AG04450 (cell line): ENCODE data around the gene TSPAN13. TPM values are rescaled to one million over a fixed set of nuclear protein-coding genes. Genes with fewer than 3 reads are reported as not detected.

Experiments used
- CTCF ChIA-PET: fragments of 300-600, 350-600 bp; formaldehyde crosslinking; extraction: SDS; loops from one replicate; lab custom pipeline; 2022; ENCODE audit warnings: antibody characterized with exemption, inconsistent platforms; lab: Charles Lee
- POLR2A ChIA-PET: fragments of 350-600 bp; formaldehyde crosslinking; extraction: SDS; loops from one replicate; lab custom pipeline; 2021; ENCODE audit warnings: antibody characterized with exemption, inconsistent platforms; lab: Yijun Ruan, JAX
- DNase-seq: peaks from one replicate; pipeline ENCODE4 v3.0.0-alpha.2; 2011; ENCODE audit warnings: low read depth, low spot score
- H3K27ac ChIP-seq: one replicate; pipeline ENCODE4 v1.5.1; 2012; ENCODE audit warnings: low read depth, low read length, control low read depth
- H3K27me3 ChIP-seq: one replicate; pipeline ENCODE4 v1.6.0; 2012; ENCODE audit warnings: low read length; ENCODE audit not compliant: control insufficient read depth, insufficient read depth
- H3K4me3 ChIP-seq: 2 replicates; pipeline ENCODE4 v1.5.1; 2011; ENCODE audit warnings: mild to moderate bottlenecking, low read depth, low read length, control low read depth
- H3K9me3 ChIP-seq: 2 replicates; pipeline ENCODE4 v1.5.1; 2012; ENCODE audit warnings: low read length; ENCODE audit not compliant: control insufficient read depth, insufficient read depth
- CTCF ChIP-seq: IDR thresholded peaks from 2 replicates; pipeline ENCODE4 v1.5.1; 2011; ENCODE audit warnings: low read depth, low read length, control low read depth, inconsistent platforms
- polyA plus RNA-seq: library from polyadenylated mRNA; depleted of rRNA; stranded (reverse); fragments of >200 nt; gene quantifications from 2 replicates; pipeline ENCODE4 v1.2.3, GENCODE V29; 2011

TSPAN13 gene
- polyA plus RNA-seq, 1 experiment: 10.1 TPM

GRCh38 chr7:16801579-16801978 lies 48.0 kb downstream of the TSPAN13 start:
- TF ChIP-seq CTCF: no peak
- DNase-seq: no peak
- Histone ChIP-seq H3K4me3 (no peak overlapping the region), H3K9me3 (no peaks in the 10 kb centered on the region), H3K27me3 (no peaks in the 10 kb centered on the region), H3K27ac (no peak overlapping the region)
- ChIA-PET POLR2A (interaction anchor here (1.0 kb wide), 1 partner anchor 116 kb away, joined by 4 read pairs; no protein-coding TSS in a partner anchor), CTCF (interaction anchor here (0.6 to 3.4 kb wide), 28 partner anchors 8 to 845 kb away, joined by 3 to 43 read pairs (median 4); no protein-coding TSS in a partner anchor)

DNA sequence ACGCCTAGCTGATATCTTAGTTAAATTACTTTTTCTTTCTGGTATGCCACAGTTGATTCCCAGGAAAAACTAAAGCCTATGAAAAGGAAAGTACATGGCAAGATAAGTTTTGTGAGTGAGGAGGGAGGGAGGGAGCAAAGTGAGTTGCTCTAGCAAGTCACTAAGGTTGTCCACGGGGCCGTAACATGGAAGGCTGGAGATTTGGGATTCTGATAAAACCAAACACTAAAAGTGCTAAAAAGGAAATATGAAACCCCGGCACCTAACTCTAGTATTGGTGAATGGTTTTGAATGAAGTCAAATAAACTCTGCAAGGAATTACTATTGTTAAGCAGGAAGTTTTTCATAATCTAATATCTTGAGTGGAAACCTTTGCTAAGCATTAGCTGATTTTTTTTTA lies 49.6 kb downstream of the TSPAN13 start:
- ChIA-PET POLR2A (interaction anchor here (0.6 kb wide), 1 partner anchor 14 kb away, joined by 3 read pairs; no protein-coding TSS in a partner anchor), CTCF (interaction anchor here (2.4 kb wide), 1 partner anchor 115 kb away, joined by 9 read pairs; no protein-coding TSS in a partner anchor)
- no peak for TF ChIP-seq CTCF
- Histone ChIP-seq H3K9me3 (no peaks in the 10 kb centered on the region), H3K27me3 (no peaks in the 10 kb centered on the region), H3K27ac (no peak overlapping the region), H3K4me3 (no peak overlapping the region)
- no peak for DNase-seq

DNA sequence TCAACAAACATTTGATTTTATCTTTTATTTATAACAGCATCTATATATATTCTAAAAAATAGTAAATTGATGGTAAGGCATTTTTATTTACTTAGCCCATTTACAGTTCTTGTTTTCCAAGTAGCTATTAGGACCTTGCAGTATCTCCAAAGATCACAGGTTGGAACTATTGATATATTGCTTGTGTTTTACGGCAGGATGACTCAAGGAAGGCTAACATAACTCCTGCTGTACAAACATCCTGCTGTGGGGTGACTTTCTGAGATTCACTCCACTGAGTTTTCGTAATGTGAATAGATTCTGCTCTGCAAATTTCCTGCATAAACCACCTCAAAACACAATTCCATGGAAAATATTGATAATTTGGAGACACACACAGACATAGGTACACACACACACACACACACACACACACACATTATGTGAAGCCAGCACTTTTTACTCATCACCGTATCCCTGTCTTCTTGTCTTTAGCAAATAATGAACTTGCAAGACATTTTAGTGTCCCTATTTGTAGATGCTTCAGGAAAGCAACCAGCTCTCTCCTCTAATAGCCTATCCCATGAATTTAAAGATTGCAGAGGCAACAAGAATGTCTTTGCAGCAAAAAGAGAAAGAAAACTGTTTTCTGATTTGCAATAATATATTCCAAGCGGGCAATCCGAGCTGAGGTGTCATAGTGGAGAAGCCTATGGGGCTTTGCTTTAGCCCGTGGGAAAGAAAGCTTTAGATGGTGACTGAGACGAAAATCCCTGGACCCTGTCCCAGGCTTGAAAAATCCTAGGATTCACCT lies 50.5 kb downstream of the TSPAN13 start:
- Histone ChIP-seq H3K4me3 (no peak overlapping the region), H3K9me3 (no peaks in the 10 kb centered on the region), H3K27ac (no peak overlapping the region), H3K27me3 (no peaks in the 10 kb centered on the region)
- ChIA-PET CTCF (interaction anchor here (0.9 to 2.4 kb wide), 3 partner anchors 9 to 114 kb away, joined by 3 to 9 read pairs (median 3); no protein-coding TSS in a partner anchor), POLR2A (no interaction called here)
- no peak for DNase-seq
- no peak for TF ChIP-seq CTCF

DNA sequence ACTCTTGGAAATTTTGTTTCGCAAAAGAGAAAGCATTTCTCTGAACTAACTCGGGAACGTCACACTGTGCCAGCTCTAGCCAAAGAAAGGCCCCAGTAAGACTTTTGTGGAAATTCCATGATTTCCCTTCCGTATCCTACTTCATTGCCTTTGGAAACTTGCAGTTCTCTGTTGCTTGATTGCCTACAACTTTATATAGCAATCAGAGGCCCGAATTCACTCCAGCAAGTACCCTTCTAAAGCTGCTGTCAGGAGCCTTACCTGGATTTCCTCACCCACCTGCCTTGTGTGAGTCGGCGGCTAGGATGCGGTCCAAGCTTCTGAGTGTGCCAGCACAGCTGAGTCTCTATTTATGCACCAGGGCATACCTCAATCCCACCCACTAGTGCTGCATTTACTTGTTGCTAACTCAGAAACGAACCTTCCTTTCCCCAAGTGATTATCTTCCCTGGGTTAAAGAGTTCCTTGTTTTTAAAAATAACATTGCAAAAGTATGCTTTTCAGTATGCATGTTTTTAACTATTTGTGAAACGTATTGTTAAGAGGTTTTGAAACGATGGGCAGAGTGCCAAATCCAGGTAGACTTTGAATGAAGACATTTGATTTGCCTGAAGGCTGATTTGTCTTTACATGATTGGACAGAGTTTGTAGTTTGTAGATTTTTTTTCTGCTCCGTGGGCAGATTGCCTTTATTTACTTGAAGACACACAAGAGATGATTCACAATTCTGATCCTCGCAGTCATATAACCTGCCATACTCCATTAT lies 51.3 kb downstream of the TSPAN13 start, which contains the start of gene AGR2:
AGR2 (minus strand) TSS at position 326 of the 766 bp plus-strand sequence. CDS start 3,203 bp downstream, outside the sequence.
- H3K9me3 ChIP-seq: no peaks in the 10 kb centered on the region
- H3K4me3 ChIP-seq: no peak within 1 kb of the TSS
- ChIA-PET POLR2A (no interaction called here), CTCF (interaction anchor here (0.9 to 2.4 kb wide), 3 partner anchors 8 to 113 kb away, joined by 3 to 9 read pairs (median 3); no protein-coding TSS in a partner anchor)
- H3K27me3 ChIP-seq: no peaks in the 10 kb centered on the region
- DNase-seq: no peak
- H3K27ac ChIP-seq: no peak within 1 kb of the TSS
- no peak for TF ChIP-seq CTCF
